Neural progenitor cell (in vitro differentiated cells): Measurements from ENCODE around the gene SEMA6B.

Experiments used
- CTCF ChIP-seq: fragments of 200-600 bp; sonication (generic); IDR thresholded peaks from 2 replicates; pipeline ENCODE4 v1.5.1; 2017; ENCODE audit warnings: antibody characterized with exemption, mild to moderate bottlenecking
- EZH2 ChIP-seq: fragments of 200-600 bp; sonication (generic); IDR thresholded peaks from 2 replicates; pipeline ENCODE4 v1.6.1; 2017; ENCODE audit warnings: antibody characterized with exemption, mild to moderate bottlenecking, moderate library complexity
- EZH2phosphoT487 ChIP-seq: fragments of 200-600 bp; sonication (generic); IDR thresholded peaks from 2 replicates; pipeline ENCODE4 v1.6.1; 2017; ENCODE audit warnings: antibody characterized with exemption

GRCh38 chr19:4556597-4557127, 2.8 kb downstream of the SEMA6B start:
- no peak for TF ChIP-seq CTCF
- no peak for TF ChIP-seq EZH2phosphoT487
- no peak for TF ChIP-seq EZH2
